Amygdala (tissue), 56 donors: ENCODE measurements around the gene GPRIN3.

ENCODE experiments used
- DNase-seq, 56 donors: peaks; one replicate each; lab custom pipeline; 2025; lab: John Stamatoyannopoulos, UW

Gene GPRIN3

GRCh38 chr4:89307446-89308160 lies at the start of gene GPRIN3:
Gene GPRIN3 (minus strand): TSS chr4:89307800. CDS start chr4:89250110, 57,690 bp downstream.
- peak in 35 of 56 donors; percentile 6 to 65 (median 26) for DNase-seq

- no peak for DNase-seq
These were observed 49.7 kb upstream of the GPRIN3 start for GRCh38 chr4:89357340-89357739.

- no peak for DNase-seq
These were observed 48.5 kb upstream of the GPRIN3 start for GRCh38 chr4:89356086-89356485.

- no peak for DNase-seq
These were observed 45.9 kb upstream of the GPRIN3 start for GRCh38 chr4:89353514-89353913.

GRCh38 chr4:89352541-89352940 lies 44.9 kb upstream of the GPRIN3 start:
- no peak for DNase-seq

- no peak for DNase-seq
These were observed 43.6 kb upstream of the GPRIN3 start for GRCh38 chr4:89351201-89351600.

- DNase-seq = no peak
These were observed 39.9 kb upstream of the GPRIN3 start for GRCh38 chr4:89347363-89348025.

GRCh38 chr4:89344571-89344970 lies 37.0 kb upstream of the GPRIN3 start:
- DNase-seq = no peak

GRCh38 chr4:89338206-89338605 lies 30.6 kb upstream of the GPRIN3 start:
- DNase-seq = no peak

- DNase-seq = no peak
These were observed 30.1 kb upstream of the GPRIN3 start for GRCh38 chr4:89337681-89338080.

- no peak for DNase-seq
These were observed 29.3 kb upstream of the GPRIN3 start for GRCh38 chr4:89336818-89337420.

- DNase-seq = no peak
These were observed 27.2 kb upstream of the GPRIN3 start for GRCh38 chr4:89334830-89335229.

GRCh38 chr4:89334311-89334710 lies 26.7 kb upstream of the GPRIN3 start:
- no peak for DNase-seq

GRCh38 chr4:89331686-89332544 lies 24.3 kb upstream of the GPRIN3 start:
- no peak for DNase-seq

GRCh38 chr4:89331197-89331596 lies 23.6 kb upstream of the GPRIN3 start:
- no peak for DNase-seq

- no peak for DNase-seq
These were observed 21.7 kb upstream of the GPRIN3 start for GRCh38 chr4:89329280-89329679.

- peak in 2 of 56 donors; percentile 16 to 21 for DNase-seq
These were observed 17.1 kb upstream of the GPRIN3 start for GRCh38 chr4:89324671-89325070.

GRCh38 chr4:89322671-89323070 lies 15.1 kb upstream of the GPRIN3 start:
- no peak for DNase-seq

- DNase-seq = no peak
These were observed 12.2 kb upstream of the GPRIN3 start for GRCh38 chr4:89319756-89320155.

GRCh38 chr4:89316931-89317366 lies 9.3 kb upstream of the GPRIN3 start:
- no peak for DNase-seq

GRCh38 chr4:89316211-89316610 lies 8.6 kb upstream of the GPRIN3 start:
- no peak for DNase-seq
